ENCODE data around the gene IL11.

DNA sequence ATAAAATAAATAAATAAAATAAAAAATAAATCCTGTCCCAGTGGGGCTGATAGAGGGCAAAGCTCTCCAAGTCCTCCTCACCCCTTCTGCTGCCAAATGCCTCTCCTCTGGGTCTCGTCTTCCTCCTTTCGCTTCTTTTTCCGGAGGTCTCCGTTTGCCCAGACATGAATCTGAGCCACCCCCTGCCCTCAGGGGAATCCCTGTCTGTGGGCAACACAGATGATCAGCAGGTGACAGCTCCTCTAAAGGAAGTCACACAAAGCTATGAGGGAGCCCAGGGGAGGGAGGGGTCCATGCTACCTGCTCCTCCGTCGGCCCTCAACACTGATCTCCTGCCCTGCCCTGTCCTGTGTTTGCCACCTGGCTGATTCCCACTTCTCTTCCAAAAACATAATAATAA lies 45.6 kb downstream of the IL11 start:
- TF ChIP-seq, protein P1, sequence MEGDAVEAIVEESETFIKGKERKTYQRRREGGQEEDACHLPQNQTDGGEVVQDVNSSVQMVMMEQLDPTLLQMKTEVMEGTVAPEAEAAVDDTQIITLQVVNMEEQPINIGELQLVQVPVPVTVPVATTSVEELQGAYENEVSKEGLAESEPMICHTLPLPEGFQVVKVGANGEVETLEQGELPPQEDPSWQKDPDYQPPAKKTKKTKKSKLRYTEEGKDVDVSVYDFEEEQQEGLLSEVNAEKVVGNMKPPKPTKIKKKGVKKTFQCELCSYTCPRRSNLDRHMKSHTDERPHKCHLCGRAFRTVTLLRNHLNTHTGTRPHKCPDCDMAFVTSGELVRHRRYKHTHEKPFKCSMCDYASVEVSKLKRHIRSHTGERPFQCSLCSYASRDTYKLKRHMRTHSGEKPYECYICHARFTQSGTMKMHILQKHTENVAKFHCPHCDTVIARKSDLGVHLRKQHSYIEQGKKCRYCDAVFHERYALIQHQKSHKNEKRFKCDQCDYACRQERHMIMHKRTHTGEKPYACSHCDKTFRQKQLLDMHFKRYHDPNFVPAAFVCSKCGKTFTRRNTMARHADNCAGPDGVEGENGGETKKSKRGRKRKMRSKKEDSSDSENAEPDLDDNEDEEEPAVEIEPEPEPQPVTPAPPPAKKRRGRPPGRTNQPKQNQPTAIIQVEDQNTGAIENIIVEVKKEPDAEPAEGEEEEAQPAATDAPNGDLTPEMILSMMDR (IDR thresholded peaks at IDR 0.05), result no peak
- TF ChIP-seq POLR2A (IDR thresholded peaks at IDR 0.05) (no peak), POLR2AphosphoS5 (IDR thresholded peaks at IDR 0.05) (no peak), EP300 (IDR thresholded peaks at IDR 0.05) (no peak)
